Calu3 (cell line): ENCODE results near the gene RHBDD1. TPM values are rescaled to one million over a fixed set of nuclear protein-coding genes. Genes with fewer than 3 reads are reported as not detected.
A peak's percentile ranks its signal among the peaks of the same experiment; 100 is the strongest.

Experiments used
- Bru-seq: library from RNA; stranded (reverse); fragments of 400-500 nt; gene quantifications from one replicate; lab custom pipeline; 2021; lab: Mats Ljungman, UMichigan
- BruChase-seq, 2 experiments: library from RNA; stranded (reverse); fragments of 400-500 nt; gene quantifications; one replicate each; lab custom pipeline; 2021; lab: Mats Ljungman, UMichigan
- BruUV-seq: library from RNA; stranded (reverse); fragments of 400-500 nt; replicated peaks from 2 replicates; lab custom pipeline; 2021; lab: Mats Ljungman, UMichigan
- CTCF ChIA-PET: fragments of 300-600 bp; sonication (Branson Sonifier 250); formaldehyde crosslinking; loops from one replicate; lab custom pipeline; 2022; ENCODE audit warnings: antibody characterized with exemption; lab: Charles Lee
- DNase-seq: peaks from one replicate; pipeline ENCODE4 v3.0.0; 2022
- H3K27ac Mint-ChIP-seq: one replicate; pipeline ENCODE4 v1.8.0; 2022; ENCODE audit warnings: mixed read lengths; ENCODE audit not compliant: unreplicated experiment
- H3K27me3 Mint-ChIP-seq: one replicate; pipeline ENCODE4 v1.8.0; 2022; ENCODE audit warnings: mixed read lengths; ENCODE audit not compliant: unreplicated experiment
- H3K36me3 Mint-ChIP-seq: one replicate; pipeline ENCODE4 v1.8.0; 2022; ENCODE audit warnings: mild to moderate bottlenecking, moderate library complexity, mixed read lengths; ENCODE audit not compliant: insufficient read depth, unreplicated experiment
- H3K4me1 Mint-ChIP-seq: one replicate; pipeline ENCODE4 v1.8.0; 2022; ENCODE audit warnings: mild to moderate bottlenecking, low read depth, mixed read lengths; ENCODE audit not compliant: unreplicated experiment
- H3K4me3 Mint-ChIP-seq: one replicate; pipeline ENCODE4 v1.8.0; 2022; ENCODE audit warnings: mild to moderate bottlenecking, low read depth, moderate library complexity, mixed read lengths; ENCODE audit not compliant: unreplicated experiment
- H3K9me3 Mint-ChIP-seq: one replicate; pipeline ENCODE4 v1.8.0; 2022; ENCODE audit warnings: low read depth, mixed read lengths; ENCODE audit not compliant: unreplicated experiment
- CTCF ChIP-seq: fragments of 200-600 bp; IDR thresholded peaks from one replicate; pipeline ENCODE4 v1.8.0; 2022; ENCODE audit warnings: antibody characterized with exemption; ENCODE audit not compliant: unreplicated experiment
- intact Hi-C: fragments of 100-400 bp; cut with micrococcal nuclease; formaldehyde crosslinking; loops from one replicate; pipeline ENCODE4 v1.10.0; 2022; ENCODE audit not compliant: unreplicated experiment
- long read RNA-seq: library from polyadenylated mRNA; stranded (forward); transcript quantifications from one replicate; pipeline ENCODE4 v2.0.0, GENCODE V29; 2022
- total RNA-seq: library from RNA; stranded (reverse); gene quantifications from 2 replicates; pipeline ENCODE4 v1.2.3, GENCODE V29; 2022

The RHBDD1 gene
- total RNA-seq: 28.7 and 32.8 TPM in 2 replicates
- Bru-seq, nascent RNA: percentile 66 among the genes with signal in this experiment
- percentile 62 among the genes with signal in this experiment for BruChase-seq, experiment 1, labeled RNA remaining after a 6-hour chase
- percentile 57 among the genes with signal in this experiment for BruChase-seq, experiment 2, labeled RNA remaining after a 2-hour chase
- long read RNA-seq, full-length matches to known transcripts: 6 of 28 reads
- long read RNA-seq, partial matches to known transcripts: 4 of 28 reads
- long read RNA-seq, other reads (novel, unspliced or antisense): 18 of 28 reads

- TF ChIP-seq CTCF: no peak
- peak; percentile 95 for DNase-seq
- intact Hi-C loops: loop anchor here (1.0 to 10.0 kb wide), 2 partner anchors 36 to 149 kb away; no protein-coding TSS in a partner anchor
- Mint-ChIP-seq H3K4me3 (peak within 1 kb of the TSS; percentile 98), H3K9me3 (no peaks in the 10 kb centered on the region), H3K4me1 (peaks cover 18% of the 10 kb centered on the region), H3K27me3 (no peaks in the 10 kb centered on the region), H3K36me3 (peaks cover 51% of the 10 kb centered on the region), H3K27ac (peak within 1 kb of the TSS; percentile 98)
- CTCF ChIA-PET: interaction anchor here (0.7 kb wide), 1 partner anchor 23 kb away, joined by 3 read pairs; no protein-coding TSS in a partner anchor
- TSS peak; percentile 68 for BruUV-seq
These were observed at the start of gene RHBDD1 for GRCh38 chr2:226835796-226836547. TSS of gene RHBDD1 (plus strand) at chr2:226836054. CDS start at chr2:226864694, 28,640 bp downstream.

- Mint-ChIP-seq H3K36me3 (peaks cover 24% of the 10 kb centered on the region), H3K4me1 (peaks cover 43% of the 10 kb centered on the region)
- no TSS peak for BruUV-seq
These were observed 47.8 kb upstream of the RHBDD1 start for GRCh38 chr2:226788064-226788463.

GRCh38 chr2:226788881-226789490 lies 46.9 kb upstream of the RHBDD1 start:
- intact Hi-C loops: no loop called here
- H3K4me1 Mint-ChIP-seq: peaks cover 37% of the 10 kb centered on the region
- H3K4me3 Mint-ChIP-seq: no peak overlapping the region
- CTCF ChIA-PET: no interaction called here
- H3K9me3 Mint-ChIP-seq: no peaks in the 10 kb centered on the region
- DNase-seq: no peak
- peak overlapping the region; percentile 35 for H3K27ac Mint-ChIP-seq
- H3K36me3 Mint-ChIP-seq: peaks cover 28% of the 10 kb centered on the region
- TF ChIP-seq CTCF: no peak
- H3K27me3 Mint-ChIP-seq: no peaks in the 10 kb centered on the region
- BruUV-seq: no TSS peak

More at GRCh38 chr2:226788064-226788463, 47.8 kb upstream of the RHBDD1 start:
- CTCF ChIA-PET: interaction anchor here (0.6 kb wide), 1 partner anchor 1633 kb away, joined by 4 read pairs; no protein-coding TSS in a partner anchor
- intact Hi-C loops: no loop called here
- TF ChIP-seq CTCF: no peak
- Mint-ChIP-seq H3K9me3 (no peaks in the 10 kb centered on the region), H3K27ac (no peak overlapping the region), H3K4me3 (no peak overlapping the region), H3K27me3 (no peaks in the 10 kb centered on the region)
- DNase-seq: no peak

GRCh38 chr2:226790011-226790410 lies 45.8 kb upstream of the RHBDD1 start:
- Mint-ChIP-seq H3K27ac (no peak overlapping the region), H3K27me3 (no peaks in the 10 kb centered on the region), H3K36me3 (peaks cover 38% of the 10 kb centered on the region), H3K4me3 (no peak overlapping the region), H3K4me1 (peaks cover 46% of the 10 kb centered on the region), H3K9me3 (no peaks in the 10 kb centered on the region)
- CTCF ChIA-PET: no interaction called here
- BruUV-seq: no TSS peak
- intact Hi-C loops: loop anchor here (5.0 kb wide), 3 partner anchors 33 to 378 kb away; no protein-coding TSS in a partner anchor
- no peak for TF ChIP-seq CTCF
- no peak for DNase-seq
